PC-3 (cell line): ENCODE results near the gene PIEZO1.

Experiments
- EZH2phosphoT487 ChIP-seq: fragments of 300-600 bp; sonication (generic); IDR thresholded peaks from 2 replicates; pipeline ENCODE4 v1.6.1; 2018; ENCODE audit warnings: mild to moderate bottlenecking, antibody characterized with exemption, low read length, borderline replicate concordance
- TF ChIP-seq, protein P1 (sequence below): fragments of 300-600 bp; sonication (generic); conservative IDR thresholded peaks from 2 replicates; pipeline ENCODE4 v1.5.1; 2017; ENCODE audit warnings: antibody characterized with exemption, low read depth, mild to moderate bottlenecking, low read length

DNA sequence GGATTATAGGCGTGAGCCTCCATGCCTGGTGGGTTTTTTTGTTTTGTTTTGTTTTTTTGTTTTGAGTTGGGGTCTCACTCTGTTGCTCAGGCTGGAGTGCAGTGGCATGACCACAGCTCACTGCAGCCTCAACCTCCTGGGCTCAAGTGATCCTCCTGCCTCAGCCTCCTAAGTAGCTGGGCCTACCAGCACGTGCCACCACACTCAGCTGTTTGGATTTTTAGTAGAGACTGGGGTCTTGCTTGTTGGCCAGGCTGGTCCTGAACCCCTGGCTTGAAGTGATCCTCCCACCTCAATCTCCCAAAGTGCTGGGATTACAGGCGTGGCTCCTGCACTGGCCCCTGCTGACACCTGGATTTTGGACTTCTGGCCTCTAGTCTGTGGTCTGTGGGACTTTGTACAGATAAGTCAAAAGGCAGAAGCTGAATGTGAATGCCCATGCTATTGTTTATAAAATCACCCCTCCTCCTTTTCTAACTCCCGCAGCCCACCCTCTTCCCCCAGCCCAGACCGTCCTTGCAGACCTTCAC, 104.4 kb downstream of the PIEZO1 start:
- TF ChIP-seq, protein P1, sequence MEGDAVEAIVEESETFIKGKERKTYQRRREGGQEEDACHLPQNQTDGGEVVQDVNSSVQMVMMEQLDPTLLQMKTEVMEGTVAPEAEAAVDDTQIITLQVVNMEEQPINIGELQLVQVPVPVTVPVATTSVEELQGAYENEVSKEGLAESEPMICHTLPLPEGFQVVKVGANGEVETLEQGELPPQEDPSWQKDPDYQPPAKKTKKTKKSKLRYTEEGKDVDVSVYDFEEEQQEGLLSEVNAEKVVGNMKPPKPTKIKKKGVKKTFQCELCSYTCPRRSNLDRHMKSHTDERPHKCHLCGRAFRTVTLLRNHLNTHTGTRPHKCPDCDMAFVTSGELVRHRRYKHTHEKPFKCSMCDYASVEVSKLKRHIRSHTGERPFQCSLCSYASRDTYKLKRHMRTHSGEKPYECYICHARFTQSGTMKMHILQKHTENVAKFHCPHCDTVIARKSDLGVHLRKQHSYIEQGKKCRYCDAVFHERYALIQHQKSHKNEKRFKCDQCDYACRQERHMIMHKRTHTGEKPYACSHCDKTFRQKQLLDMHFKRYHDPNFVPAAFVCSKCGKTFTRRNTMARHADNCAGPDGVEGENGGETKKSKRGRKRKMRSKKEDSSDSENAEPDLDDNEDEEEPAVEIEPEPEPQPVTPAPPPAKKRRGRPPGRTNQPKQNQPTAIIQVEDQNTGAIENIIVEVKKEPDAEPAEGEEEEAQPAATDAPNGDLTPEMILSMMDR = no peak
- TF ChIP-seq EZH2phosphoT487 = no peak
